Smooth muscle cell (in vitro differentiated cells): ENCODE measurements around the gene TMEFF1. TPM values are rescaled to one million over a fixed set of nuclear protein-coding genes. Genes with fewer than 3 reads are reported as not detected.

Experiments used
- DNase-seq: peaks from one replicate; lab custom pipeline; 2025; ENCODE audit not compliant: unreplicated experiment; lab: John Stamatoyannopoulos, UW
- H2AFZ ChIP-seq: fragments of 200-600 bp; sonication (generic); 2 replicates; pipeline ENCODE4 v1.6.0; 2016; ENCODE audit warnings: antibody characterized with exemption, low read depth, mild to moderate bottlenecking
- H3F3A ChIP-seq: fragments of 200-600 bp; sonication (generic); 2 replicates; pipeline ENCODE4 v1.6.0; 2017; ENCODE audit warnings: antibody characterized with exemption, low read depth
- H3K27ac ChIP-seq: fragments of 200-600 bp; sonication (generic); 2 replicates; pipeline ENCODE4 v1.5.1; 2016; ENCODE audit warnings: low read depth, mild to moderate bottlenecking
- H3K27me3 ChIP-seq: fragments of 200-600 bp; sonication (generic); 2 replicates; pipeline ENCODE4 v1.6.1; 2016; ENCODE audit warnings: low read depth, mild to moderate bottlenecking
- H3K36me3 ChIP-seq: fragments of 200-600 bp; sonication (generic); 2 replicates; pipeline ENCODE4 v1.5.1; 2016; ENCODE audit warnings: low read depth
- H3K4me1 ChIP-seq: fragments of 200-600 bp; sonication (generic); 2 replicates; pipeline ENCODE4 v1.5.1; 2016; ENCODE audit warnings: low read depth
- H3K4me2 ChIP-seq: fragments of 200-600 bp; sonication (generic); 2 replicates; pipeline ENCODE4 v1.6.0; 2016; ENCODE audit warnings: mild to moderate bottlenecking
- H3K4me3 ChIP-seq: fragments of 200-600 bp; sonication (generic); 2 replicates; pipeline ENCODE4 v1.5.1; 2016; ENCODE audit warnings: mild to moderate bottlenecking
- H3K79me2 ChIP-seq: fragments of 200-600 bp; sonication (generic); 2 replicates; pipeline ENCODE4 v1.6.0; 2016; ENCODE audit warnings: low read depth, mild to moderate bottlenecking
- H3K9ac ChIP-seq: fragments of 200-600 bp; sonication (generic); 2 replicates; pipeline ENCODE4 v1.6.0; 2016; ENCODE audit warnings: low read depth
- H3K9me3 ChIP-seq: fragments of 200-600 bp; sonication (generic); replicated peaks from 2 replicates; pipeline ENCODE4 v1.5.1; 2016; ENCODE audit warnings: low read depth
- H4K20me1 ChIP-seq: fragments of 200-600 bp; sonication (generic); 2 replicates; pipeline ENCODE4 v1.6.0; 2016; ENCODE audit warnings: low read depth
- CTCF ChIP-seq: fragments of 200-600 bp; sonication (generic); IDR thresholded peaks from 2 replicates; pipeline ENCODE4 v1.5.1; 2017; ENCODE audit warnings: borderline replicate concordance, mild to moderate bottlenecking, antibody characterized with exemption; ENCODE audit not compliant: insufficient read depth, poor library complexity, severe bottlenecking
- WGBS: methylation state at CpG from one replicate; pipeline ENCODE4 v1.1.7; 2016; ENCODE audit warnings: low lambda C conversion rate; 5-methylcytosine and 5-hydroxymethylcytosine counted together
- polyA plus RNA-seq: library from polyadenylated mRNA; unstranded; fragments of >200 nt; fragmentation: Nextera tagmentation; extraction: Ambion mirVana; gene quantifications from 2 replicates; pipeline ENCODE4 v1.2.1, GENCODE V29; 2016
- total RNA-seq: library from RNA; depleted of rRNA; stranded (reverse); fragments of >200 nt; gene quantifications from 2 replicates; pipeline ENCODE4 v1.2.3, GENCODE V29; 2014

TMEFF1 gene
- total and polyA plus RNA-seq, 2 experiments from 2014 or later: 1.7 to 1.8 TPM

- WGBS: 84% methylated on average over 9 of the region's 9 CpGs
Observed at GRCh38 chr9:100587375-100587774, 114.4 kb downstream of the TMEFF1 start.

GRCh38 chr9:100589582-100589981 is 116.6 kb downstream of the TMEFF1 start:
- Histone ChIP-seq H3F3A (no peaks in the 10 kb centered on the region), H3K9ac (no peak overlapping the region), H4K20me1 (no peaks in the 10 kb centered on the region), H3K27me3 (no peaks in the 10 kb centered on the region), H3K4me1 (no peaks in the 10 kb centered on the region), H3K27ac (no peak overlapping the region), H3K36me3 (no peaks in the 10 kb centered on the region), H3K4me2 (no peak overlapping the region), H3K9me3 (no peaks in the 10 kb centered on the region), H2AFZ (no peak overlapping the region), H3K4me3 (no peak overlapping the region), H3K79me2 (no peaks in the 10 kb centered on the region)
- no peak for TF ChIP-seq CTCF
- no peak for DNase-seq
- 96% methylated on average over 5 of the region's 5 CpGs for WGBS

More at GRCh38 chr9:100587375-100587774, 114.4 kb downstream of the TMEFF1 start:
- Histone ChIP-seq H3K4me2 (no peak overlapping the region), H3K27me3 (no peaks in the 10 kb centered on the region), H2AFZ (no peak overlapping the region), H3K27ac (no peak overlapping the region), H3K4me3 (no peak overlapping the region), H3F3A (no peaks in the 10 kb centered on the region), H3K79me2 (no peaks in the 10 kb centered on the region), H3K36me3 (no peaks in the 10 kb centered on the region), H3K9me3 (no peaks in the 10 kb centered on the region), H3K4me1 (no peaks in the 10 kb centered on the region), H3K9ac (no peak overlapping the region), H4K20me1 (no peaks in the 10 kb centered on the region)
- no peak for TF ChIP-seq CTCF
- no peak for DNase-seq

- H3K4me2 ChIP-seq: no peak overlapping the region
- TF ChIP-seq CTCF: no peak
- no peaks in the 10 kb centered on the region for H3K79me2 ChIP-seq
- no peaks in the 10 kb centered on the region for H3K27me3 ChIP-seq
- WGBS: 57% methylated on average over 2 of the region's 2 CpGs
- no peaks in the 10 kb centered on the region for H3K9me3 ChIP-seq
- H4K20me1 ChIP-seq: no peaks in the 10 kb centered on the region
- DNase-seq: no peak
- no peak overlapping the region for H3K9ac ChIP-seq
- H3F3A ChIP-seq: no peaks in the 10 kb centered on the region
- no peak overlapping the region for H2AFZ ChIP-seq
- H3K4me1 ChIP-seq: no peaks in the 10 kb centered on the region
- H3K4me3 ChIP-seq: no peak overlapping the region
- H3K27ac ChIP-seq: no peak overlapping the region
- H3K36me3 ChIP-seq: no peaks in the 10 kb centered on the region
Observed at GRCh38 chr9:100590481-100590880, 117.5 kb downstream of the TMEFF1 start.

GRCh38 chr9:100591139-100591538 is 118.2 kb downstream of the TMEFF1 start:
- no peak overlapping the region for H2AFZ ChIP-seq
- H3K79me2 ChIP-seq: no peaks in the 10 kb centered on the region
- no peak overlapping the region for H3K27ac ChIP-seq
- H3K4me3 ChIP-seq: no peak overlapping the region
- 94% methylated on average over 6 of the region's 6 CpGs for WGBS
- no peaks in the 10 kb centered on the region for H3K9me3 ChIP-seq
- H3F3A ChIP-seq: no peaks in the 10 kb centered on the region
- no peak overlapping the region for H3K4me2 ChIP-seq
- DNase-seq: no peak
- no peaks in the 10 kb centered on the region for H3K27me3 ChIP-seq
- H4K20me1 ChIP-seq: no peaks in the 10 kb centered on the region
- no peaks in the 10 kb centered on the region for H3K36me3 ChIP-seq
- no peak overlapping the region for H3K9ac ChIP-seq
- no peaks in the 10 kb centered on the region for H3K4me1 ChIP-seq
- no peak for TF ChIP-seq CTCF
